IPS-18a (cell line): ENCODE data around the gene TTC12.

ENCODE experiments used
- H3K27ac ChIP-seq: one replicate; pipeline ENCODE4 v1.5.1; 2013; ENCODE audit warnings: low read length
- H3K27me3 ChIP-seq: one replicate; pipeline ENCODE4 v1.6.1; 2013; ENCODE audit warnings: mild to moderate bottlenecking, low read length; ENCODE audit not compliant: control insufficient read depth, insufficient read depth
- H3K36me3 ChIP-seq: one replicate; pipeline ENCODE4 v1.6.1; 2013; ENCODE audit warnings: low read depth, low read length; ENCODE audit not compliant: control insufficient read depth
- H3K4me1 ChIP-seq: one replicate; pipeline ENCODE4 v1.6.1; 2013; ENCODE audit warnings: low read depth, low read length; ENCODE audit not compliant: control insufficient read depth
- H3K4me3 ChIP-seq: one replicate; pipeline ENCODE4 v1.5.1; 2013; ENCODE audit warnings: low read length
- H3K9ac ChIP-seq: one replicate; pipeline ENCODE4 v1.6.1; 2013; ENCODE audit warnings: mild to moderate bottlenecking, low read length, moderate library complexity
- H3K9me3 ChIP-seq: one replicate; pipeline ENCODE4 v1.6.1; 2013; ENCODE audit warnings: low read depth, low read length; ENCODE audit not compliant: control insufficient read depth

The TTC12 gene

DNA sequence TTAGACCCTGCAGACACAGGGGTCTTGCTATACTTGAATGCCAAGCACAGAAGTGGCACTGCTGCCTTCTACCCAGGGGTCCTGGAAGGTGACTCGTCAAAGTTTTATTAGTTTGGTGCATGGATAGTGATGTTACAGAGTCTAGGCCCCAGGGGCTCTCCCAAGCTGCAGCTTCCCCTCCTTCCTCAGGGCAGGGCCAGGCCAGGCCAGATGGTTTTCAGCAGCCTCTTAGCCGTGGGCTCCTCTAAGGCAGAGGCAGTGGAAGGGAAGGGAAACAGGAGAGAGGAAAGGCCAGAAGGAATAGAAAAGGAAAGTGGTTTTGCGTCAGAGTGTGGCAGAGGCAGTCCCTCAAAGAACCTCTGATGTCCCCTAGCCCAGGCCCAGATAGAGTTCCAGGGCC is 95.1 kb downstream of the TTC12 start:
- Histone ChIP-seq H3K4me3 (no peak overlapping the region), H3K9me3 (no peaks in the 10 kb centered on the region), H3K27me3 (no peaks in the 10 kb centered on the region), H3K27ac (no peak overlapping the region), H3K9ac (no peak overlapping the region), H3K36me3 (no peaks in the 10 kb centered on the region), H3K4me1 (no peaks in the 10 kb centered on the region)

DNA sequence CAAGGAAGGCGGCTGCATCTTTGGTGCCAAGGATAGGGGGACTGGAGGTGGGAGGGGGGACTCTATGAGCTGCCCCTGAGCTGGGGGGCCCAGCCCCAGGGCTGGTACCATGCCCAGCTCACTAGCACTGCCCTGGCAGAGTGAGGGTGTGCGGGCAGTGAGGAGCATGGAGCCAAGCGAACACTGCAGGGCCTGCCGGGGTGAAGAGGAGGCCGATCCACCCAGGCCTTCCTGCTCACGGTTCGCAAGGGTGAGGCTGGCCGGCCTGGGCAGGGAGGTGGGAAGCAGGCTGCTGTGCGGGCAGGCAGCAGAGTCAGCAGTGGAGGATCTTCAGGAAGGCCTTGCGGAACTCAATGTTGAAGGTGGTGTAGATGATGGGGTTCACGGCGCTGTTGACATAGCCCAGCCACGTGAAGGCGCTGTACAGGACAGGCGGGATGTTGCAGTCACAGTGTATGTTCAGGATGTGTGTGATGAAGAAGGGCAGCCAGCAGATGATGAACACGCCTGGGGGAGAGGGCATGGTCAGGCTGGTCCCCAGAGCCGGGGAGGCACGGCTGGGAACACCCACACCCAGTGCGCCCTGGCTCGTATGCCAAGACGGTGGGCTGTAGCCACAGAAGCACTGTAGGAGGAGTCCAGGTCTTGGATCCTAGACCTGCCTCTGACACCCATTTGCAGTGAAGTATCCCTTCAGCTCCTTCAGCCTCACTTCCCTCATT is 96.2 kb downstream of the TTC12 start:
- no peak overlapping the region for H3K27ac ChIP-seq
- H3K36me3 ChIP-seq = no peaks in the 10 kb centered on the region
- no peak overlapping the region for H3K9ac ChIP-seq
- no peaks in the 10 kb centered on the region for H3K27me3 ChIP-seq
- no peaks in the 10 kb centered on the region for H3K9me3 ChIP-seq
- no peaks in the 10 kb centered on the region for H3K4me1 ChIP-seq
- H3K4me3 ChIP-seq = no peak overlapping the region

DNA sequence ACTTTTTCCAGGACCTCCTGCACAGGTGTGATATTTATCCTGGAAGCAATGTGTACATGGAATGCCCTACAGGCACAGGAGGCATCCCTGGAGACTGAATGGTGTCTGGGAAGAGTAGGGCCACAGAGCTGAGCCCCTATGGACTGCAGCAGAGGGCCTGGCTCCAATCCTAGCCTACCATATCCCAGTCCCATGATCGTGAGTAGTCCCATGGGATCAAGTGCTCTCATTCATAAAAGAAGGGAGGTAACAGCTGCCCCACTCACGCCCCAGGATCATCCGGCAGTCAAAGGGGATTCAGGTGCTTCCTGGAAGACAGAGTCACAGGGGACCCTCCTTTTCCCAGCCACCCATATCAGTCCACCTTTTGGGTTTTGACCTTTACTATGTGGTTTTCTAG is 97.2 kb downstream of the TTC12 start:
- no peaks in the 10 kb centered on the region for H3K36me3 ChIP-seq

DNA sequence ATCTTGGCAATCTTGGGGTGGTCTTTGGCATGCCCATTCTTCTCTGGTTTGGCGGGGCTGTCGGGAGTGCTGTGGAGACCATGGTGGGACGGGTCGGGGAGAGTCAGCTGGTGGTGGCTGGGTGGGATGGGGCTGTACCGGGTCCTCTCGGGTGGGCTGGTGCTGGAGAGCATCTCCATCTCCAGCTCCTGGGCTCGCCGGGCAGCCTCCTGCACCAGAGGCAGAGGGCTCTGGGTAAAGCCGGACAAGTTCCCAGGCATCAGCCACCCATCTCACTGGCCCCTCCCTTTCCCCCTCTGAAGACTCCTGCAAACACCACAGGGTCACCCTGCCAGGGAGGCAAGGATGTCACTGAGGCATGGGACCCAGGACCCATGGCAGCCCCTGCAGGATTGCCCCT is 98.3 kb downstream of the TTC12 start:
- Histone ChIP-seq H3K4me1 (no peaks in the 10 kb centered on the region), H3K27ac (no peak overlapping the region), H3K9me3 (no peaks in the 10 kb centered on the region), H3K36me3 (no peaks in the 10 kb centered on the region), H3K9ac (no peak overlapping the region), H3K27me3 (no peaks in the 10 kb centered on the region), H3K4me3 (no peak overlapping the region)

More for the DNA sequence above, 97.2 kb downstream of the TTC12 start:
- H3K9ac ChIP-seq = no peak overlapping the region
- H3K27me3 ChIP-seq = no peaks in the 10 kb centered on the region
- no peaks in the 10 kb centered on the region for H3K9me3 ChIP-seq
- no peak overlapping the region for H3K27ac ChIP-seq
- H3K4me3 ChIP-seq = no peak overlapping the region
- no peaks in the 10 kb centered on the region for H3K4me1 ChIP-seq

DNA sequence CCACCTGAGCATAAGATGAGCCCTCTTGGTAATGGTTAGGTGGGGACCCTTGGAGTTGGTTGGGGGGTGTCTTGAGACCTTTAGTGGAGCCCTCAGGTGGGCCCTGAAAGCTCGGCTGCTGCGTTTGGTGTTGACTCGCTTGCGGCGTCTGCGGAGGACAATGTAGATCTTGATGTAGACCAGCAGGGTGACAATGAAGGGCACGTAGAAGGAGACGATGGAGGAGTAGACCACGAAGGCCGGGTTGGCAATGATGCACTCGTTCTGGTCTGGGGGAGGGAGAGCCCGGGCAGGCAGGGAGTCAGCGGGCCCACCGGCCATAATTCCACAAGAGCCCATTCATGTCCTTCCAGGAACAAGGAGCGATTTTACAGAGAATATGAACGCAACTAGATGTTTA is 101.0 kb downstream of the TTC12 start:
- Histone ChIP-seq H3K4me1 (no peaks in the 10 kb centered on the region), H3K9me3 (no peaks in the 10 kb centered on the region), H3K4me3 (no peak overlapping the region), H3K36me3 (no peaks in the 10 kb centered on the region), H3K27me3 (no peaks in the 10 kb centered on the region), H3K27ac (no peak overlapping the region), H3K9ac (no peak overlapping the region)
